ENCODE results near the gene MIPEP.
"Not testable (repeated sequence)": the region's sequence is repeated elsewhere in the genome, so short reads cannot be mapped to it uniquely, and the experiment has no call there.

The MIPEP gene

DNA sequence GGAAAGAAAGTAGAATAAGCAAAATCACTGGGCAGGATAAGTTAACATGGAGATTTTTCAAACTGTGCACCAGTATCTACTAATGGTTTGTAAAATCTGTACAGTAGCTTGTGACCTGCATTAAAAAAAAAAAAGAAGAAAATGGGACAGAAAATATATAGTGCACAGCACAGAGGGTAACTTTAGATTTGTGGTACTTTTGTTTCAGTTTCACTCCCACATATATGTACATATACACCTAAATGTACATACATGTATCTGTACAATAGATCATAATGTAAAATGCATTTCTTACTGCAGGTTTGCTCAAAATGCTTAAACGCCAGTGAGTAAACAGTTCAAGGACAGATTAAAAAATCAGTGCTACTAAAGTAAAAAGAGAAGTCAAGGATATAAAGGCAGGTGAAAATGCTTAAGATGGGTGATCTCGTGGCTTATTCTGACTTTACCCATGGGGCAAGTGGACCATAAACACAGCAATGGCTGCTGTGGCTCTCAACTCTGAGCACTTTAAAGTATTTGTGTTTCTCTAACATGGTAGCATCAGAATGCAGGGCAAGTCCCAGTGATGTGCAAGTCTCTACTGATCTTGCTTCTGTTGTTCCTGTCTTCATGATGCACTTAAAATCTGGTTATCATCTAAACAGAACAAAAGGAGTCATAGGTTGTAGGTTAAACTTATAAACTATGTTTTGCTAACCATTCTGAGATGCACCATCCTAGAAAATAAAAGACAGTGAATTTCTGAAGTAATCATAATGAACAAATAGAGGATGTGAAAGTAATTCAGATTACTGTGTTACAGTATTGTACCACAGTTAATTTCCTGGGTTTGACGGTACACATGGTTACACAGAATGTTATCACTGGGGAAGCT is 112.3 kb downstream of the MIPEP start:
- DNase-seq (ENCODE audit: low read depth, low spot score), result no peak

DNA sequence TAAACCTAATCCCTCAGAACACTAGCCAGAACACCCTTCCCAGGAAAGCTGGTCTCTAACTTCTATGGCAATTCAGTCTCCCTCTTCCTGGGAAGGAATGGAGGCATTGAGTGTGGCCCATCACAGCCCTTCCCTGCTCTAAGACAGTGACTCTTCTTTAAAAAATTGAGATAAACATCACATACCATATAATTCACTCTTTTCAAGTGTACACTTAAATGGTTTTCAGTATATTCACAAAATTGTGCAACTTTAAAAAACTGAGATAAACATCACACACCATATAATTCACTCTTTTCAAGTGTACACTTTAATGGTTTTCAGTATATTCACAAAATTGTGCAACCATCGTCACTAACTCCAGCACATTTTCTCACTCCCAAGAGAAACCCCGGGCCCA is 116.5 kb downstream of the MIPEP start:
- DNase-seq (ENCODE audit: low read depth, low spot score), result no peak

DNA sequence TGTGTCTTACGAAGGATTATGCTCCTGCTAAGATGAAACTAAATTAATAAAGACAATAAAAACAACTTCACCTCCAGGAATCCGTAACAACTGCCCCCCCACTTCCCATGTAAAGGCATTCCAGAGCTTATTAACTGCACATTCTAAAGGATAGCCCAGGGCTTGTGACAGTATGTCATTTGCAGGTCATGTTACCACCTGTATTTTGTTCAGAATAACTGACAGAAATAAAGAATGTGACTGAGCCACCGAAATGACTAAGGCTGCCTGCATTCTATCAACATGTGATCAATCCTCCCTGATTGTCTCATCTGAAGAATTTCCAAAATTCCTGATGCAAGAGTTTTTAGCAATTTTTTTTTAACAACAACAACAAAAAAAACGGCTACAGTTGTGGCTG is 117.2 kb downstream of the MIPEP start:
- DNase-seq (ENCODE audit: low read depth, low spot score), result no peak

DNA sequence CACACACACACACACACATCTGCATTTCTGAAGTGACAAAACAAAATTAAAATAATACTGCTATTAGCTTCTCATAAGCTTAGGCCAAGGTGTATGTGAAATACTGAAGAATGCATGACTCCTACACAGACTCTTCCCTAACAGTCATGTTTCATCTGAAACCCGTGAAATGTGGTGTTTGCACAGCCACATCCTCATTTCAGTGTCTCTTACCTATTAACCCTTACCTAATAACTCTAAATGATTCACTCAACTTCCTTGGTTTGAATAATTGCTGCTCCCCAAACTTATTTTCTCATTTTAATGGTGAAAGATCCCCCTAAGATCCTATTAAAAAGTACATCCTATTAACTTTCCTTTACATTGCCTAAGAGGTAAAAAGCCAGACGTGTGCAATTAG is 117.6 kb downstream of the MIPEP start:
- no peak for DNase-seq (ENCODE audit: low read depth, low spot score)

DNA sequence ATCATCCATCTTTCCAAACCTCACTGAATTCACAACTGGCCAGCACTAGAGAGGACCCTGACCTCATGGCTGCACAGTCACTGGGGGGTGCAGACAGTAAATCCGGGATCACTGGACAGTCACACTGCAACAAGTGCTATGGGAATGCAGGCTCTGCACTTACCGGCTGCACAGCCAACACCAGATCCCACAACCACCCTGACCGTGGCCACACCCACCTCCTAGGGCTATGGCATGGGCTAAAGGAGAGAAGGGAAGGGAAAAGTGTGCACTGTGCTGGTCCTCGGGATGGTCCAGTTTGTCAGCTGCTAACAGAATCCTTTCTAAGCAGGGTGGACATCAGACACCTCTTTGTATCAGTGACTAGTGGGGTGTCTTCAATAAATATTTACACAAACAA is 118.2 kb downstream of the MIPEP start:
- DNase-seq (ENCODE audit: low read depth, low spot score), result no peak

DNA sequence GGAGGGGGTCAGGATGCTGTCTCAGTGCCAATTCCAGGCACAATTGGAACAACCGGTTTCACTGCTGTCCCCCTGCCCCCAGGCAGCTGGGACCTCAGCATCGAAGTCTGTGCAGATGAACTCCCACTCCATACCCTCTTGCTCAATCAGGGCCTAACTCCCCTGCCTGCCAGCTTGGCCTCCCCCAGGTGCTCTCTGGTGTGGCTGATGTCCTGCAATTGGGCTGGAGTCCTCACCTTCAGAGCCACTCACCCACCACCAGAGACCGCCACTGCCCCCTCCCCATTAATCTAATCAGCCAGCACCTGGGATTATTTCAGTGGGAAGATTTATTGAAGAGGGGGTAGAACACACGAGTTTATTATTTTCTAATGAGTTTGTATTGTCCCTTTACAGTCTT is 118.8 kb downstream of the MIPEP start:
- no peak for DNase-seq (ENCODE audit: low read depth, low spot score)

DNA sequence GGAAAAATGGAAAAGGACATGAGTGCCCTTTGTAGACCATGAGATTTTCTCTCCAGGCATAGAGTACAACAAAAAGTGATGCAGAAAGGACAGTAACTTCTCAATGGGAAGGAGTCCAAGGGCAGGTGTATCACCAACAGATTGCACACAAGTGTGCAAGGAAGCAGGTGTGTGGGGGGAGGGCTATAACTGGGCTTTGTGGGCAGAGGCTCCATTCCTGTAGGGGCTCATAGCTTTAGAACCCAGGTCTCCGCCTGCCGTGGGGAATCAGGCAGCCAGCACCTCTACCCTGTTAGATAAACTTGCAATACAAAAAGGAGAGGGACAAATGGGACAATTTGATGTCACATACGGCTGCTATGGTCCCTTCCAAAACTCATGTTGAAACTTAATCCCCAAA is 119.8 kb downstream of the MIPEP start:
- DNase-seq (ENCODE audit: low read depth, low spot score), result no peak

DNA sequence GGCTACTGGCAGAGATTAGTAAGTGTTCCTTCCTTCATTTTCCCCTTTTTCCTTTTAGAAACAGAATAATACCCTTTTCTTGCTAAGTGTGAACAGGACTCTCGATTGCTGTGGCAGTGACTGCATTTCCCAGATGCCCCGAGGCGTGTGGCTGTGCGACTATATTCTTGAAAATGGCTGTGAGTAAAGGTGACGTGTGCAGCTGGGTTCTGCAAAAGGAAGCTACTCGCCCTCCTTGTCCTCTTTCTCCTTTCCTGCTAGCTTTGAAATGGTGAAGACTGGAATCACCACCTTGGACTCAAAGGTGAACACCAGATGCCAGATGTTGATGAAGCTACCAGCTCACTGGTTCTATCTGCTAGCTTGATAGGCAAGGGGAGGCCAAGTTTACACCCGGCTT is 121.4 kb downstream of the MIPEP start:
- DNase-seq (ENCODE audit: low read depth, low spot score), result no peak

DNA sequence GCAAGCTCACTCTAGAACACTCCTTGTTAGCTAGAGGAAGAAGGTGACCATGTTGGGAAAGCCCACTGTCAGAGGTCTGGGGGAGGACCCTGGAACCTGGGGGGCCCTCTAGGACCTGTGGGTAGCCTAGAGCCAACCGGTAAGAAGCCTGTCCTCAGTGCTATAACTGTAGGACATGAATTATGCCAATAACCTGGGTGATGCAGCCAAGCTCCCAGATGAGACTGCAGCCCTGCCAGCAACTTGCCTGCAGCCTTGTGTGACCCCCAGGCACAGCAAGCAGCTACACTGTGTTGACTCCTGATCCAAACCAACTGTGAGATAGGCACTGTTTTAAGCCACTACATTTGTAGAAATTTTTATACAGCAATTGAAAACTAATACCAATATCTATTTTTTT is 122.3 kb downstream of the MIPEP start:
- DNase-seq (ENCODE audit: low read depth, low spot score), result no peak

DNA sequence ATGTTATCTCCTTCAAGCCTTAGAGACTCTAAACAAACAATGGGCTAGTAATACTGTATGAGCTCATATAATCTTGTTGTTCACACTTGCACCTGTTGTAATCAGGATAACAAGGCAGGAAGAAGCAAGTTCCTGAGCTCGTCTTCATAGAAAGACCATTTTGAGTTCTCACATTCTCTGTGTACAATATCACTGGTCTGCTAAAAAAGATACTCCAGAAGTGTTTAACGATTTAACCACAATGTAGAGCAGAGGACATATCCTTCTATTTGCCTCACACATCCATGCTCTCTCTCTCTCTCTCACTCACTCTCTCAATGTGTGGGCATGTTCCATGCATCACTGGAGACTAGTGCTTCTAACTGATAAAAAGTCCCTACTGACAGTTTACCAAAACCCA is 122.9 kb downstream of the MIPEP start:
- DNase-seq (ENCODE audit: low read depth, low spot score), result no peak

DNA sequence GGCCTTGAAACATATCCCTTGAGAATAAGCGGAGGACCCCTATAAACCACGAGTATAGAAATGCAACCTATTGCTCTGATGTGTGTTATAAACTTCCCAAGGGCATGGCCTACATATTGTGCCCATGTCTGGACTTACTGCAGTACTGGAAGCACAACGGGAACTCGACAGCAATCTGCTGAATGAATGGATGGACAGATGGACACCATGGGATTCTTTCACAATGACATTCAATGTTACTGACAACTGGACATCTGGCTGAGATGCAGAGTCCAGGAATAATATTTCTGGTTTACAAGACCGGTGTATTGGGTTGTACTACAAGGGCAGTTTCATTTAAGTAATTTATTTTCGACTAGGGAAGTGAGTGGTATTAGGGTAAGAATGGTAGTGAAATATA is 123.7 kb downstream of the MIPEP start:
- no peak for DNase-seq (ENCODE audit: low read depth, low spot score)

DNA sequence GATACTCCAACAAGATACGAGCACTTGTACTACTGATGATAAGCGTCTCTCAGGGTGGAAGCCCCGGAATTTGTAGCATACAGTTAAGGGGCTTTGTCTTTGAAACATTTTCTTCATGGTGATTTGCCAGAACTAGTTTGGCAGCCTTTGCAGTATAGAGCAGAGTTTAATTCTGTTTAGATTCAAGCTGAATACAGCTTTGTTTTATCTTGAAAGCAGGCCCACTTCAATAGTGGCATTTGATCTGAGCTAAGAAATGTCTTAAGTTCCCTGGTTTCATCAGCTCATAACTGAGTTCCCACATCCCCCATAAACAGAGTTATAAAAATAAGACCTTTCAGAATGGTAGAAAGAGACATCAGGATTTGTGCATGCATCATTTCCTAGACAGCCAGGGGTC is 125.9 kb downstream of the MIPEP start:
- DNase-seq (ENCODE audit: low read depth, low spot score), result no peak

DNA sequence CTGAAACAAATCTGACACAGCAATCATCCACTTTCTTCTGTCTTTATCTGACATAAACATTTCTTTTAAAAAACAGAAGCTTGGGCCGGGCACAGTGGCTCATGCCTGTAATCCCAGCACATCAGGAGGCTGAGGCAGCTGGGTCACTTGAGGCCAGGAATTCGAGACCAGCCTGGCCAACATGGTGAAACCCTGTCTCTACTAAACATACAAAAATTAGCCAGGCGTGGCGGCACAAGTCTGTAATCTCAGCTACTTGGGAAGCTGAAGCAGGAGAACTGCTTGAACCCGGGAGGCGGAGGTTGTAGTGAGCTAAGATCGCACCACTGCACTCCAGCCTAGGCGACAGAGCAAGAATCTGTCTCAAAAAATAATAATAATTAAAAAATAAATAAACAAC is 127.4 kb downstream of the MIPEP start:
- not testable (repeated sequence) for DNase-seq (ENCODE audit: low read depth, low spot score)

DNA sequence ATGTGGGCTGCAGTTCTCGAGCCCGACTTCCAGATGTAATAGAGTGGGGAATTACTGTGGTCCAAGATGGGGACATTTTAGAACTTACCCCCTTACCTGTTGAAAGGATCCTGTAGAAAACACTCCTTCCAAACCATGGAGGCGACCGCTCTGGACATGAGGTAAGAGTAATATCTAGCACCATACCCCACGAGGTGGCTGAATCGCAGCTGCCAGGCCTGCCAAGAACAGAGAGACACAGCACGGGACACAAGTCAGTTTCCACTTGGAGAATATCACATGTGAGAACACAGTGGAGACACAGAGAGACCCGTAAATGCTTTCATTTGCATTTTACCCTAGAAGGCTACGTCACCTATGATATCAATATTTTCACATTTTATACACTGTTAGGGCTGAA is 129.2 kb downstream of the MIPEP start:
- no peak for DNase-seq (ENCODE audit: low read depth, low spot score)

DNA sequence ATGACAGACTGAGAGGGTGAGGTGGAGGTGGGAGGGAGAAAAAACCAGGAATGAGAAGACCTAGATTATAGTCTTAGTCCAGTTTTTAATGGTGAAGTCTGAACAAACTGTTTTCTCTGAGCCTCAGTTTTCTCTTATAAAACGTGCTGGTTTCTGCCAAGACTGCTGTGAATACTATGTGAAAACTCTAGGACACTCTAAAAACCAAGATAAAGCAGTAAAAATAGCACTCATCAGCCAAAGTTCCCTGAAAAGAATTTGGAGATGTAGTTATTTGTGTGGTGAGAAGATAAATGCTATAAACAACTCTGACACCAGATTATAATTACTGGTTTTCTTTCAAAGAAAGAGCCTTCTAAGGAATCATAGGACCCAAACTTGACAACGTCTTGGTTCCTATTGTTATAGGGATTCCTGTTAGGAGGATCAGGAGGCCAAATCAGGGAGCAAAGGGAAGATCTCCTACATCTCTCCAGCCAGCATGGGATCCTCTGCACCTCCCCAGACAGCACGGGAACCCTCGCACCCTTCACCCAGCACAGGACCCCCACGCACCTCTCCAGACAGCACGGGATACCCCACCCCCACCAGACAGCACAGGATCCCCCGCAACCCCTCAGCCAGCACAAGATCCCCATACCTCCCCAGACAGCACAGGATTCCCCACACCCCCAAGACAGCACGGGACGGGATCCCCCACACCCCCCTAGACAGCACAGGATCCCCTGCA is 130.2 kb downstream of the MIPEP start:
- DNase-seq (ENCODE audit: low read depth, low spot score), result no peak

DNA sequence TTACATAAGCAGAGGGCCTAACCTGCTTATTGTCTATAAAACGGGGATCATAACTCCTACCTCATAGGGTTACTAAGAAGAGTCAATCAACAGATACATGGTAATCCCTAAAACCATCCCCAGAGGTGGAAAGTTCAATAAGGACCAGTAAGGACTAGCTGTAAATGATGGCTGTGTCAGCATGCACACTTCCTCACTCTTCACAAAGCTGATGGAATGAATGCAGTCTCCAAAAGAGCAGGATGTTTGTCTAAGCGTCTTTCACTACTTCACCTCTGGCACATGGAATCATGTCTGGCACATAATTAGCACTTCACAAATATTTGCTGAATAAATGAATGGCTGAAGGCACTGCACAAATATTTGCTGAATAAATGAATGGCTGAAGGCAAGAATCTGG is 134.2 kb downstream of the MIPEP start:
- no peak for DNase-seq (ENCODE audit: low read depth, low spot score)

DNA sequence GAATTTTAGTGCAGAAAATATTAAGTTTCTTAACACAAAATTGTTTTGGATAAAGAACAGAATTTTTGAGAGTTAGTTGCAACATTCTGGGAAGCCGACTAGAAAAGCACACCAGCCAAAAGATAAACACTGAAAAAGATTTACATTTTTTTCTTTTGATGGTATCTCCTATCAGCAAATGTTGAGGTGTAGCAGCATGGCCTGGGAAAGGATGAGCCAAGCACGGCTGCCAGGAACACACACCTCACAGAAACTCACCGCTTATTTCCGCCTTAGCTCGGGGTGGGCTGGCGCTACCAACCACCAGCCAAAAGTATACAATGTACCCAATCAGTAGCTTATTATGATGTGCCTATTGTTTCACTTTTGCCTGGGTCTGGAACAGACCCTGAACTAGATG is 134.7 kb downstream of the MIPEP start:
- DNase-seq (ENCODE audit: low read depth, low spot score), result no peak

DNA sequence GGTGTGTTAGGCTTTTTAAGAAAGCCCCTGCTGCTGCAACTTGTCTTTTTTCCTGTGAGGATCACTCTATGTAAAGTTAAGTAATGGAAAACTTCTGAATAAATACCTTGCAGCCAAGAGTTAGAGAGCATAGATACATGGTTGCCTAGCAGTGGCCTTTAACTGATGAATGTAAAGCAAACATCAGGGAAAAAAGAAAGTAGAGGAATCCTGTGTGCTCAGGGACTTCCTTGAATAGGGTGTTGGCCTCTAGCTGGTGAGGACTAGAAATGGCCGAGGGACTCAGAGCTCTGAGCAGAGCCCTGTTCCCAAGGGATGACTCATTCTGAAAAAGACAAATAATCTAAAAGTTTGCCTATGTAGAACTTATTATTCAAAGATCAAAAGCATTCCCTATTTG is 135.7 kb downstream of the MIPEP start:
- DNase-seq (ENCODE audit: low read depth, low spot score), result peak; percentile 21

DNA sequence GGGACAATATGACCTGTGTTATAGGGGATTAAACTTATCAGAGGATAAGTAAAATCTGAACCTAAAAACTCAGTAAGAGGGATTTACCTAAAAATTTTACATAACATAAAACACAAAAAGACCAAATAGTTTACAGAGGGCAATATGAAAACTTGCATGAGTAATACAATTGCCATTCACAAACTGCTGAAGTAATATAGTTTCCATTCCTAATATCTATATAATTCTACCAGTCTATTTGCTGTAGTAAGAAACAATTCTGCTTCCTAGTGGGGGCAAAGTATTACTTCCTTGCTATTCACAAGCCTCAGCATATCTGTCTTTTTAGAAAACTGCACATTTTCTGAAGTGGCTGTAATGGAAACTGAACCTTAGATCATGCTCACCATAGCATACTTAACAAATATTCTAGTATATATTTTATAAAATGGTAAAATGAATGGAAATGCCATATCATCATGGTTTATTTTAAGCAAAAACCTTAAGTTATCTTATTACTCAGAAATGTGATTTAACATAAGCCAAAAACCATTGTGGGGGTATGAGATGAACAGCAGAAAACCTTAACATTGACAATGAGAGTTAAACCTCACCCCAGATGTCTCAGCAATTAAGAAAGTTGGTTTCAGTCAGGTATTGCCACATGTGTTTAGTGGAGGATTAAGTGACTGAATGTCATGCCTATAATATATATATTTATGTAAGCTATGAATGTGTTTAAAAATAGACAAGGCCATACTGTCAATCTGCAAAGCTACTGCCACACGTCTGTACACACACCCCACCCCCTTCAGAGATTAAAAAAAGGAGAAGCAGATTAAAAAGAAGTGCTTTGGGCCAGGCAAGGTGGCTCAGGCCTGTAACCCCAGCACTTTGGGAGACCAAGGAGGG is 136.8 kb downstream of the MIPEP start:
- DNase-seq (ENCODE audit: low read depth, low spot score), result no peak

DNA sequence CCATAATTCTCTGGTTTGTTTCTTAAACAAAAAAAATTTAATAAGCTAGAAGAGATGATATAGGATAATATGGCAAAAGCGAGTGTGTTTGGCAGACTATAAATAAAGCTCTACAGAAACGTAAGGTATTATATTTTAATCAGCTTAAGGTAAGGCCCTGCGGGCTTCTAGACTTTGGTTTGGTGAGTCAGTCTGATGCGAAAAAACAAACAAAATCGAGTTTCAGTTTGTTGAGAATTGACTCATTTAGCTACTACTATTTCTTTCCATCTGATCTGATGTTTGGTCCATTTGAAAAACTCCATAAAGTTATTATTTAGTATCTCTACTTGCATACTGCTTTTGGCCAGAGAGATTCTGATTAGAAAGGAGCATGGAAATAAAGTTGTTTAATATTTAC is 138.0 kb downstream of the MIPEP start:
- peak; percentile 7 for DNase-seq (ENCODE audit: low read depth, low spot score)

DNA sequence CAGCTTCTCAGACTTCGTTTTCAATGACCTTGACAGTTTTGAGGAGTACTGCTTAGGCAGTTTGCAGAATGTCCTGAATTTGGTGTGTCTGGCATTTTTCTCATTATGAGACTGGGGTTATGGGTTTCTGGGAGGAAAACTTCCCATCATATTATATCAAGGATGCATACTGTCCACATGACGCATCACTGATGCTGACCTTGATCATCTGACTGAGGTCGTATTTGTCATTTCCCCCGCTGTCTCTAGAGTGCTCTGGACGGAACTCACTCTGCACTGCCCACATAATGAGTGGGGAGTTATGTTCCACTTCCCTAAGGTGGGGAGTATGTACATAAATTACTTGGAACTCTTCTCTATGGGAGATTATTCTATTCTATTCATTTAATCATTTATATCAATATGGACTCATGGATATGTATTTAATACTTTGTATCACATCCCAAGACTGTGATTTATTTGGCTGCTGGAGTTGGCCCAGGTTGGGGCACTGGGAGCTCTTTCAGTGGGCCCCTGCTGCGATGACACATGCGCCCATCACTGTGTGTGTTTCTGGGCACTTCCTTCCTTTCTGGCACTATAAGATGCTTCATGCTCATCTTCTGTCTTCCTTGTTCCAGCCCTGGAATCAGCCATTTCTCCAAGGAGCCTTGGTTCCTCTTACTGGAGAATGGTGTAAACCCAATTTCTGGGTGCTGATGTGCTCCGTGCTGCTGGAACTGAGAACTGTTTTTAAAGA is 138.6 kb downstream of the MIPEP start:
- peak; percentile 43 for DNase-seq (ENCODE audit: low read depth, low spot score)

All from smooth muscle cell of the brain vasculature (primary cell).